Fibroblast of mammary gland (primary cell): ENCODE measurements around the gene TFRC.
"Not testable (repeated sequence)": the region's sequence is repeated elsewhere in the genome, so short reads cannot be mapped to it uniquely, and the experiment has no call there.

Experiments used
- DNase-seq: peaks from one replicate; pipeline ENCODE4 v3.0.0-alpha.2; 2010; ENCODE audit warnings: low read depth
- H3K4me3 ChIP-seq: 2 replicates; pipeline ENCODE4 v1.5.1; 2011; ENCODE audit warnings: low read depth, mild to moderate bottlenecking, low read length, moderate library complexity; ENCODE audit not compliant: control insufficient read depth
- TF ChIP-seq, protein P1 (sequence below): conservative IDR thresholded peaks from 2 replicates; pipeline ENCODE4 v1.5.1; 2011; ENCODE audit warnings: low read depth, low read length, inconsistent platforms; ENCODE audit not compliant: control insufficient read depth, insufficient read depth

Gene TFRC

DNA sequence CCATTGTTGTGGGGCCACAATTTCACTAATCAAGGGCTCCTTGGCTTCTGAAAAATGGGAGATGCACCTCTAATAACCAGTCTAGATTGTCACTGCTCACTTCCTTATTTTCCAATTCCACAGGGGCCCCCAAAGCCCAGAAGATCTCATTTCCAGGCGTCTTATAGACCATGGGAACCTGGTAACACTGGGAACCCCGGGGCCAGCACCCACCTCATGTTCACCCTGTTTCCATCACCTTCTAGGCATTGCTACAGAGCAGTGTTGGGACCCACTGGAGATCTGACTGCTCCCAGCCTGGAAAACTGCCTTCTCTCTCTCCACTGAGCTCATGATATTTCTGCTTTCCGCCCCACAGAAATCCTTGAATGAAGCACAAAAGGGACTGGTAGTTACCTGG lies 61.5 kb downstream of the TFRC start:
- H3K4me3 ChIP-seq: no peak overlapping the region
- DNase-seq: no peak
- TF ChIP-seq, protein P1, sequence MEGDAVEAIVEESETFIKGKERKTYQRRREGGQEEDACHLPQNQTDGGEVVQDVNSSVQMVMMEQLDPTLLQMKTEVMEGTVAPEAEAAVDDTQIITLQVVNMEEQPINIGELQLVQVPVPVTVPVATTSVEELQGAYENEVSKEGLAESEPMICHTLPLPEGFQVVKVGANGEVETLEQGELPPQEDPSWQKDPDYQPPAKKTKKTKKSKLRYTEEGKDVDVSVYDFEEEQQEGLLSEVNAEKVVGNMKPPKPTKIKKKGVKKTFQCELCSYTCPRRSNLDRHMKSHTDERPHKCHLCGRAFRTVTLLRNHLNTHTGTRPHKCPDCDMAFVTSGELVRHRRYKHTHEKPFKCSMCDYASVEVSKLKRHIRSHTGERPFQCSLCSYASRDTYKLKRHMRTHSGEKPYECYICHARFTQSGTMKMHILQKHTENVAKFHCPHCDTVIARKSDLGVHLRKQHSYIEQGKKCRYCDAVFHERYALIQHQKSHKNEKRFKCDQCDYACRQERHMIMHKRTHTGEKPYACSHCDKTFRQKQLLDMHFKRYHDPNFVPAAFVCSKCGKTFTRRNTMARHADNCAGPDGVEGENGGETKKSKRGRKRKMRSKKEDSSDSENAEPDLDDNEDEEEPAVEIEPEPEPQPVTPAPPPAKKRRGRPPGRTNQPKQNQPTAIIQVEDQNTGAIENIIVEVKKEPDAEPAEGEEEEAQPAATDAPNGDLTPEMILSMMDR: no peak

DNA sequence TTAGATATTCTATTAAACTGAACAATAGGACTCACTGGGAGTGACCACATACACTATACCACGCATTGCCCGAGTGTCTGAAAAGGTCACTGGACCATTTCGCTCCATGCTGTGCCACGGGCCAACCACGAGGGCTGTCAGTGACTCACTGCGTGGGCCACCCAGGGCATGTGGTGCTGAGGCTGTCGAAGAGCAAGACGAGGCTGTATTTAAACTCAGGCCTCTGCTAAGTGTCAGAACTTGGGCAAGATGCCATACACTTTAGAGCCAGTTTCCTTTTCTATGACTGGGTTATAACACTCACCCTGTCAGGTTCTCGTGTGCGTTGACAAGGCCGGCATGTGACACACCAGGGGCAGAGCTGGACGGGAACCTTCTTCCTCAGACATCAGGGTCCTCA lies 62.3 kb downstream of the TFRC start:
- peak; percentile 14 for DNase-seq

DNA sequence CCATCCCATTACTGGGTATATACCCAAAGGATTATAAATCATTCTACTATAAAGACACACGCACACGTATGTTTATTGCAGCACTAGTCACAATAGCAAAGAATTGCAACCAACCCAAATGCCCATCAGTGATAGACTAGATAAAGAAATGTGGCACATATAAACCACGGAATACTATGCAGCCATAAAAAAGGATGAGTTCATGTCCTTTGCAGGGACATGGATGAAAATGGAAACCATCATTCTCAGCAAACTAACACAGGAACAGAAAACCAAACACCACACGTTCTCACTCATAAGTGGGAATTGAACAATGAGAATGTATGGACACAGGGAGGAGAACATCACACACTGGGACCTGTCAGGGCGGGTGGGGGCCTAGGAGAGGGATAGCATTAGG lies 63.7 kb downstream of the TFRC start:
- not testable (repeated sequence) for DNase-seq, H3K4me3 ChIP-seq

More for the DNA sequence above, 62.3 kb downstream of the TFRC start:
- H3K4me3 ChIP-seq: not testable (repeated sequence)

DNA sequence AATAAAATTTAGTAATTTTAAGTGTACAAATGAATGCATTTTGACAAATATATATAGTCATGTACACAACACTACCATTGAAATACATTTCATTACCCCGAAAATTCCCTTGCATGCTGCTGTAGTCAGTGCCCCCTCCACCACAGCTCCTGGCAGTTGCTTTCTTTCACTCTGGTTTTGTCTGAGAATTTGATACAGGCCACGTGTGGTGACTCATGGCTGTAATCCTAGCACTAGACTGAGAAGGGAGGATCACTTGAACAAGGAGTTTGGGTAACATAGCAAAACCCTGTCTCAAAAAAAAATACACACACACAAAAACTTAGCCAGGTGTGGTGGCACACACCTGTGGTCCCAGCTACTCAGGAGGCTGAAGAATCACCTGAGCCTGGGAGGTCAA lies 65.4 kb downstream of the TFRC start:
- TF ChIP-seq, protein P1: no peak
- H3K4me3 ChIP-seq: no peak overlapping the region
- DNase-seq: peak; percentile 63

DNA sequence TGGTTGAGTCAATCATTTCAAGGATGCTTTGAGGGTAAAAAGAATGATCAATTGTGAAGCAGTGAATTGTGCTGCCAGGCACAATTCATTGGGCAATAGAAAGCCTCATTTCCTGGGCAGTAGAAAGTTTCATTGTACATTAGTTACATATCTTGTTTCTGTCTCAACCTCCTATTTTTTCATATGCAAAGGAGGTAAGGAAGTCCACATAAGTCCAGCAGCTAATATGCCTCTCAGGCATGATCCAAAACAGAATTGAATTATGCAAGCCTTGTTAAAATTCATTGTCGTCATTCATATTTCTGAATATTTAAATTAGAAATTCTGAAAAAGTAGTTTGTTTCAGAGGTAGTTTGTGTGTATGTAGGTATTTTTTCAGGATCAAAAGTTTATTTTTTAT lies 65.8 kb downstream of the TFRC start:
- TF ChIP-seq, protein P1: no peak
- no peak overlapping the region for H3K4me3 ChIP-seq
- no peak for DNase-seq

DNA sequence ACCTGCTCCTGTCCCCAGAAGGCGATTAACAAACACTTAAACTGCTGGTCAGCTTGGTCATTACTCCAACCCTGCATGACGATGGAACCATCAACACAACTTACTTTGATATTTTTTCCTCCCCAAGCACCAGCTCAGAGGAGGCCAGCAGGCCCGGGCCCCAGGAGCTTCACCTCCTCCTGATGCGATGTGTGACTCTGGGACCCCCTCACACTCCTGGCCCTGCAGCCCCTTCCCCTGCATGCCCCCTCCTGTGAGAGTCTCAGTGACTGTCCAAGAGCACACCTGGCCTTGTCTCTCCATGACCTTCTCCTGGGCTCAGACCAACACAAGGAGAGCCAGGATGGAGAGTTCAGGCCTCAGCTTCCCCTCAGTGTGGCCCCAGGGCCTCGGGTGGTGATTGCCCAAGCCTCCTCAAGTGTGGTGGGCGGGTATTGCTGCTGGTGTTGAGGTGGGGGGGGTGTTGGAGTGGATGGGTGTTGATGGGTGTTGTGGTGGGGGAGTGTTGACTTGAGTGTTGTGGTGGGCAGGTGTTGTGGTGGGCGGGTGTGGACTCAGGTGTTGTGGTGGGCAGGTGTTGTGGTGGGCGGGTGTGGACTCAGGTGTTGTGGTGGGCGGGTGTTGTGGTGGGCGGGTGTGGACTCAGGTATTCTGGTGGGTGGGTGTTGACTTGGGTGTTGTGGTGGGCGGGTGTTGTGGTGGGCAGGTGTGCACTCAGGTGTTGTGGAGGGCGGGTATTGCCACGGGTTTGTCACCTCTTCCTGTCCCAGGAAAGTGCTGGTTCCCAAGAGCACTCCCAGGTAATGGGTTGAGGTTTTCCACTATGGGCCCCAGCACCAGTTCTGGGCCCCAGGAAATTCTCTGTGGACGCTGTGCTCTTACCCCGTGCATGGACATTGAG lies 68.1 kb downstream of the TFRC start:
- TF ChIP-seq, protein P1: no peak
- no peak for DNase-seq
- no peak overlapping the region for H3K4me3 ChIP-seq

DNA sequence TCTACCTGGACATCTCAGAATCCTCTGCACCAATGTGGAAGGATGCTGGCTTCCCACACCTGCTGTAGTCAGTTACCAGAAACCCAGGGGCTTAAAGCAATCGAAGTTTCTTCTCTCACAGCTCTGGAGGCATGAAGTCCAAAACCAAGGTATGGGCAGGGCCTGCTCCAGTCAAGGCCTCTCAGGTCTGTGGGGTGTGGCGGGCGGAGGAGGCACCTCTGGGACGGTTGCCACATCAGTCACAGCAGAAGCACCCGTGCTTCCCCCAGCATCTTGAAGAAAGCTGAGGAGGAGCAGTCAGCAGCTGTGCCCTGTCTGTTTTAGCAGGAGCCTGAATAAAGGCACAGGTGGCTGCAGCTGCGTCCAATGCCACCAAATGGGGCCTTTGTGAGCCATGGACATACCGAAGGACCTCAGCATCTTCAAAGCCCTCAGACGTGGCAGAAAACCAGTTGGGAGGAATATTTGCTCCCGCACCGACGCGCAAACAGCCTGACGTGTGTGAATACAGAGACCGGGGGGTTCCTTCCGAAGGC lies 68.9 kb downstream of the TFRC start:
- no peak overlapping the region for H3K4me3 ChIP-seq
- TF ChIP-seq, protein P1: no peak
- DNase-seq: no peak
